Astrocyte of the spinal cord (primary cell): ENCODE measurements around the gene KLHL36.
A peak's percentile ranks its signal among the peaks of the same experiment; 100 is the strongest.

ENCODE experiments used
- DNase-seq: peaks from one replicate; pipeline ENCODE4 v3.0.0; 2011; ENCODE audit warnings: low read depth, low spot score
- H3K4me3 ChIP-seq: 2 replicates; pipeline ENCODE4 v1.5.1; 2011; ENCODE audit warnings: low read depth, mild to moderate bottlenecking, low read length, moderate library complexity
- in situ Hi-C: cut with HindIII; loops from 2 replicates; pipeline ENCODE4 v1.10.0; 2017; ENCODE audit warnings: low sequenced_read_pairs
- TF ChIP-seq, protein P1 (sequence below): IDR thresholded peaks from 2 replicates; pipeline ENCODE4 v1.5.1; 2012; ENCODE audit warnings: low read depth, mild to moderate bottlenecking, low read length, inconsistent platforms

Gene KLHL36

DNA sequence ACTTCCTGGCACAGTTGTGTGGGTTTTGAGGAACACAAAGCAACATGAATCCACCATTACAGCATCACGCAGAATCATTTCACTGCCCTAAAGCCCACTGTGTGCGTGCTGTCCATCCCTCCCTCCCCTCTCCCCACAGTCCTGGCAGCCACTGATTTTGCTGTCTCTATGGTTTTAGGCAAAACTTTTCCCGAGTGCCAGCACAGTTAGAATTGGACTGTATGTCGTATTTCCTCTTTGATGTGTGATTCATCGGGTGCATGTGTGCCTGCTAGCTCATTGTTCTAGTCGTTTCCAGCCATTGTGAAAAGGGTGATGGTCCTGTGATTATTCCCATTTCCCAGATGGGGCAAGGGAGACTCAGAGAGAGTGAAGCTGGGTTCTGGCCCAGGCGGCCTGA lies 12.7 kb downstream of the KLHL36 start:
- TF ChIP-seq, protein P1, sequence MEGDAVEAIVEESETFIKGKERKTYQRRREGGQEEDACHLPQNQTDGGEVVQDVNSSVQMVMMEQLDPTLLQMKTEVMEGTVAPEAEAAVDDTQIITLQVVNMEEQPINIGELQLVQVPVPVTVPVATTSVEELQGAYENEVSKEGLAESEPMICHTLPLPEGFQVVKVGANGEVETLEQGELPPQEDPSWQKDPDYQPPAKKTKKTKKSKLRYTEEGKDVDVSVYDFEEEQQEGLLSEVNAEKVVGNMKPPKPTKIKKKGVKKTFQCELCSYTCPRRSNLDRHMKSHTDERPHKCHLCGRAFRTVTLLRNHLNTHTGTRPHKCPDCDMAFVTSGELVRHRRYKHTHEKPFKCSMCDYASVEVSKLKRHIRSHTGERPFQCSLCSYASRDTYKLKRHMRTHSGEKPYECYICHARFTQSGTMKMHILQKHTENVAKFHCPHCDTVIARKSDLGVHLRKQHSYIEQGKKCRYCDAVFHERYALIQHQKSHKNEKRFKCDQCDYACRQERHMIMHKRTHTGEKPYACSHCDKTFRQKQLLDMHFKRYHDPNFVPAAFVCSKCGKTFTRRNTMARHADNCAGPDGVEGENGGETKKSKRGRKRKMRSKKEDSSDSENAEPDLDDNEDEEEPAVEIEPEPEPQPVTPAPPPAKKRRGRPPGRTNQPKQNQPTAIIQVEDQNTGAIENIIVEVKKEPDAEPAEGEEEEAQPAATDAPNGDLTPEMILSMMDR = no peak
- H3K4me3 ChIP-seq = no peak overlapping the region
- in situ Hi-C loops = no loop called here
- DNase-seq = peak; percentile 19

DNA sequence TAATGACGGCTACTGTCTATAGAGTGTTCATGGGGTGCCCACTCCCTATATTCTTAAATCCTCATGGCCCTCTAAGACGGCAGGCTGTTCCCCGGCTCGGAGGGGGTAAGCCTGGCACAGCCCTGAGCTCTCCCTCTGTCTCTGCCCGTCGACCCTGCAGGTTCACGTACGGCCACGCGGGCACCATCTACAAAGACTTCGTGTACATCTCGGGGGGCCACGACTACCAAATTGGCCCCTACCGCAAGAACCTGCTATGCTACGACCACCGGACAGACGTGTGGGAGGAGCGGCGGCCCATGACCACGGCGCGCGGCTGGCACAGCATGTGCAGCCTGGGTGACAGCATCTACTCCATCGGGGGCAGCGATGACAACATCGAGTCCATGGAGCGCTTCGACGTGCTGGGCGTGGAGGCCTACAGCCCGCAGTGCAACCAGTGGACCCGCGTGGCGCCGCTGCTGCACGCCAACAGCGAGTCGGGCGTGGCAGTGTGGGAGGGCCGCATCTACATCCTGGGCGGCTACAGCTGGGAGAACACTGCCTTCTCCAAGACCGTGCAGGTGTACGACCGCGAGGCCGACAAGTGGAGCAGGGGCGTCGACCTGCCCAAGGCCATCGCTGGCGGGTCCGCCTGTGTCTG lies 13.2 kb downstream of the KLHL36 start:
- DNase-seq = no peak
- in situ Hi-C loops = no loop called here
- no peak overlapping the region for H3K4me3 ChIP-seq
- TF ChIP-seq, protein P1 = no peak

DNA sequence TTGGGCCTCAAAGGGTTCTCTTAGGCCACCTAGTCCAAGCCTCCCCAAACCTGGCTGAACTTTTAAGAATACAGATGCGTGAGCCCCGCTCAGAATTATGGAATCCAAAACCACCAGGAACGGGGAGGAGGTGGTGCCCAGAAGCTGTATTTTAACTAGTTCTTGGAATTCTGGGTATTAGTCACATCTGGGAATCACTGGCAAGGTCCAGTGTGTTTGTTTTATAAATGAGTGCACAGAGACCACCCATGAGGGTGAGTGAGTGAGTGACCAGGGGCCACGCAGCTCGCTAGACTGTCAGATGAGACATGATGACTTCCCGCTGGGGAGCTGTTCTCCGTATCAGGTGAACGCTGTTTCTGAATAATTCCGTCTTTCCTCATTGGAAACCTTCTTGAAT lies 14.2 kb downstream of the KLHL36 start:
- in situ Hi-C loops = no loop called here
- H3K4me3 ChIP-seq = no peak overlapping the region
- TF ChIP-seq, protein P1 = no peak
- DNase-seq = no peak

DNA sequence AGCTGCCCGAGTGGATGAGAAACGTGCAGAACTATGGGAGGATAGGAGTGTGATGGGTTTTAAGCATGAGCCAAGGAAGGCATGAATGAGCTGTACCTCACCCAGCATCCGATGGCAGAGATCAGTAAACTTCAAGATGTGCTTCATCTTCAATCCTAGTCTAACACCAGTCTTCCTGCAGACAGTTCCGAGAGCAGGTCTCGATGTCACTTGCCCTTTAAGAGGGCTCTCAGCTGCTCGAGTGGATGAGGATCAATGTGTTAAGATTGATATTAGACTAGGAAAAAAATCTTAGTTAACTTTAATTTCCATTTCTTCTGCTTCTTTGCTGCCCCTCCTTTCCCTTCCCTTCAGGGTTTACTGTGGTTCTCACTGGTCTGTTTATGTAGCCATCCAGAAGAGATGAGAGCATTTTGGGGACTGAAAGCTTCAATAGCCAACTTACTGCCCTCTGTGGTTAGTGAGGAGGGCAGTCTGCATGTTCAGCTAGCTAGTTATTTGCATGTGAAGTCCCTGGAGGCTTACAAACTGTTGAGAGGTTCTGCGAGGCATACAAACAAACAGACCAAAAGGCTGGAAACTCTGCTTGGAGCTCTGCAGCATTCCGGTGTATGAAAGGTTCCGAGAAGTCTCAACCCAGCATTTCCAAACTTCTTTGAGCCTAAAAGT lies 15.3 kb downstream of the KLHL36 start:
- H3K4me3 ChIP-seq = no peak overlapping the region
- no peak for DNase-seq
- TF ChIP-seq, protein P1 = no peak
- in situ Hi-C loops = no loop called here

DNA sequence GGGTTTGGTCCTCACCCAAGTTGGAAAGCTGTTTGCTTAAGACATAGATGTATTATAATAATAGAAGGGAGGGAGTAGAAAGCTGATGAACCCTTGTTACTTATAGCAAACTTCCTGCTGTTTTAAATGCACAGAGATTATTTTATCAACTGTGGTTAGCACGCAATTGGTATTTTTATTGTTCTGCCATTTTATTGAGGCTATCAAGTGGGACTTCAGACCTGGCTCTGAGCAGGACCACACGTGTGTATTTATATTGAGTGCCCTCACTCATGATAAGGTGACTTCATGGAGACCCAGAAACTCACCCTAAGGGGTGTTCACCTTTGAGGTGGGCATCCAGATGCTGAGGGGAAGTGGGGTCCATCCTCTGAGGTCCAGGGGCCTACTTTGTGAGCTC lies 17.0 kb downstream of the KLHL36 start:
- in situ Hi-C loops = no loop called here
- DNase-seq = no peak
- TF ChIP-seq, protein P1 = no peak
- H3K4me3 ChIP-seq = no peak overlapping the region

DNA sequence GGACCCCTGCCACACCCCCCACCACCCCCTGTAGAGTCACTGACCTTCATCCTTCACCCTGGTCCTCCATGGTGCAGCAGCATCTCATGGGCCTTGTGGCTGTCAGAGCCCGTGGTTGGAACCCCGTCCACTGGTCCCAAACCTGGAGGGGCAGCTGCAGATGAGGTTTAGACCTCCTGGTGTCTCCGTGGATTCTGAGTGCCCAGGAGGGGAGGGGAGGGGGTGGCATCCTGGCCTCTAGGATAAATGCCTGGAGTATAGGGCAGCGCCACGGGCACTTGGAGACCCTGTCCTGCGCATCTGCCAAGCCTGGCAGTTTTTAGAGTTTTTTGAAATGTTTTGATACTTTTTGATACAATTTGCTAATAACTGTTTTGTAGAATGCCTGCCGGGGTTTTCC lies 17.5 kb downstream of the KLHL36 start:
- TF ChIP-seq, protein P1 = no peak
- H3K4me3 ChIP-seq = no peak overlapping the region
- in situ Hi-C loops = no loop called here
- DNase-seq = no peak
